Colonic mucosa (tissue), 4 donors: ENCODE measurements around the gene SLC12A9. TPM values are rescaled to one million over a fixed set of nuclear protein-coding genes. Genes with fewer than 3 reads are reported as not detected.
"Not testable (repeated sequence)": the region's sequence is repeated elsewhere in the genome, so short reads cannot be mapped to it uniquely, and the experiment has no call there.

Source experiments
- DNase-seq: peaks from one replicate; pipeline ENCODE4 v3.0.0-alpha.2; 2020
- H3K27ac ChIP-seq: fragments of 200-600 bp; one replicate; pipeline ENCODE4 v1.8.0; 2021
- H3K27me3 ChIP-seq: fragments of 200-600 bp; one replicate; pipeline ENCODE4 v1.8.0; 2021
- H3K36me3 ChIP-seq: fragments of 200-600 bp; one replicate; pipeline ENCODE4 v1.8.0; 2021
- H3K4me1 ChIP-seq: fragments of 200-600 bp; one replicate; pipeline ENCODE4 v1.8.0; 2021; ENCODE audit warnings: mild to moderate bottlenecking
- H3K4me3 ChIP-seq: fragments of 200-600 bp; one replicate; pipeline ENCODE4 v1.8.0; 2021
- H3K9ac ChIP-seq, 2 donors: one replicate each; pipeline ENCODE4 v1.7.0; 2013; ENCODE audit warnings: control low read depth in 2 of 2, low read depth in 2 of 2, low read length in 2 of 2
- H3K9me3 ChIP-seq: fragments of 200-600 bp; one replicate; pipeline ENCODE4 v1.8.0; 2021
- CTCF ChIP-seq: fragments of 200-600 bp; IDR thresholded peaks from one replicate; pipeline ENCODE4 v1.8.0; 2022; ENCODE audit warnings: antibody characterized with exemption, mild to moderate bottlenecking
- intact Hi-C: fragments of 100-400 bp; cut with DNase I; formaldehyde crosslinking; loops from one replicate; pipeline ENCODE4 v1.14.1; 2022
- total RNA-seq, 2 donors: library from RNA; stranded (reverse); fragmentation: NEBNext Ultra II Directional in 1 of 2; extraction: Animal tissue kit (Norgen Biotek cat#: 25700) in 1 of 2; gene quantifications; one replicate each; pipeline ENCODE4 v1.2.1, GENCODE V29; 2021
- donor health status: healthy.
- donor health status: DM: no; HTN: no; CAD: no.
- donor health status: DM: no; HTN: no; CAD: no.

SLC12A9 gene
- total RNA-seq, 2 donors from 2014 or later, result 24.1 to 35.9 TPM

GRCh38 chr7:100854146-100854895 is 1.8 kb downstream of the SLC12A9 start:
- Histone ChIP-seq H3K9me3 (no peaks in the 10 kb centered on the region), H3K27me3 (no peaks in the 10 kb centered on the region), H3K9ac (no peak overlapping the region), H3K27ac (no peak overlapping the region), H3K4me3 (no peak overlapping the region), H3K36me3 (no peaks in the 10 kb centered on the region), H3K4me1 (no peaks in the 10 kb centered on the region)
- intact Hi-C loops, result loop anchor here (5.0 kb wide), 1 partner anchor 147 kb away; the partner anchor contains the start of gene POP7
- no peak for DNase-seq
- TF ChIP-seq CTCF, result no peak

- intact Hi-C loops, result loop anchor here (5.0 kb wide), 1 partner anchor 148 kb away; the partner anchor contains the start of gene POP7
- not testable (repeated sequence) for H3K9ac ChIP-seq, DNase-seq, H3K9me3 ChIP-seq, H3K27me3 ChIP-seq, H3K27ac ChIP-seq, H3K4me3 ChIP-seq, H3K4me1 ChIP-seq, H3K36me3 ChIP-seq
Measured at GRCh38 chr7:100854899-100855298, 2.4 kb downstream of the SLC12A9 start.

- Histone ChIP-seq H3K9ac (no peak overlapping the region), H3K4me3 (no peak overlapping the region), H3K27ac (no peak overlapping the region), H3K4me1 (no peaks in the 10 kb centered on the region), H3K27me3 (no peaks in the 10 kb centered on the region), H3K9me3 (no peaks in the 10 kb centered on the region), H3K36me3 (no peaks in the 10 kb centered on the region)
- TF ChIP-seq CTCF, result no peak
- intact Hi-C loops, result no loop called here
- DNase-seq, result no peak
Measured at GRCh38 chr7:100855515-100855914, 3.0 kb downstream of the SLC12A9 start.

- H3K27ac ChIP-seq, result no peak overlapping the region
- no peak overlapping the region for H3K4me3 ChIP-seq
- H3K36me3 ChIP-seq, result no peaks in the 10 kb centered on the region
- no peaks in the 10 kb centered on the region for H3K9me3 ChIP-seq
- no peaks in the 10 kb centered on the region for H3K4me1 ChIP-seq
- H3K27me3 ChIP-seq, result no peaks in the 10 kb centered on the region
- no peak for DNase-seq
- TF ChIP-seq CTCF, result no peak
- intact Hi-C loops, result no loop called here
- H3K9ac ChIP-seq, result no peak overlapping the region
Measured at GRCh38 chr7:100856871-100857282, 4.4 kb downstream of the SLC12A9 start.

- Histone ChIP-seq H3K9me3 (no peaks in the 10 kb centered on the region), H3K4me1 (no peaks in the 10 kb centered on the region), H3K27ac (no peak overlapping the region), H3K4me3 (no peak overlapping the region), H3K36me3 (no peaks in the 10 kb centered on the region), H3K27me3 (no peaks in the 10 kb centered on the region), H3K9ac (no peak overlapping the region)
- DNase-seq, result no peak
- TF ChIP-seq CTCF, result no peak
- intact Hi-C loops, result no loop called here
Measured at GRCh38 chr7:100859856-100860255, 7.3 kb downstream of the SLC12A9 start.
